ENCODE results near the gene SLC2A2.

- TF ChIP-seq, protein P1, sequence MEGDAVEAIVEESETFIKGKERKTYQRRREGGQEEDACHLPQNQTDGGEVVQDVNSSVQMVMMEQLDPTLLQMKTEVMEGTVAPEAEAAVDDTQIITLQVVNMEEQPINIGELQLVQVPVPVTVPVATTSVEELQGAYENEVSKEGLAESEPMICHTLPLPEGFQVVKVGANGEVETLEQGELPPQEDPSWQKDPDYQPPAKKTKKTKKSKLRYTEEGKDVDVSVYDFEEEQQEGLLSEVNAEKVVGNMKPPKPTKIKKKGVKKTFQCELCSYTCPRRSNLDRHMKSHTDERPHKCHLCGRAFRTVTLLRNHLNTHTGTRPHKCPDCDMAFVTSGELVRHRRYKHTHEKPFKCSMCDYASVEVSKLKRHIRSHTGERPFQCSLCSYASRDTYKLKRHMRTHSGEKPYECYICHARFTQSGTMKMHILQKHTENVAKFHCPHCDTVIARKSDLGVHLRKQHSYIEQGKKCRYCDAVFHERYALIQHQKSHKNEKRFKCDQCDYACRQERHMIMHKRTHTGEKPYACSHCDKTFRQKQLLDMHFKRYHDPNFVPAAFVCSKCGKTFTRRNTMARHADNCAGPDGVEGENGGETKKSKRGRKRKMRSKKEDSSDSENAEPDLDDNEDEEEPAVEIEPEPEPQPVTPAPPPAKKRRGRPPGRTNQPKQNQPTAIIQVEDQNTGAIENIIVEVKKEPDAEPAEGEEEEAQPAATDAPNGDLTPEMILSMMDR (conservative IDR thresholded peaks at IDR 0.05 in 1 of 2, IDR thresholded peaks at IDR 0.05 in 1 of 2; ENCODE audit: low read depth in 1 of 2, low read length in 2 of 2): no peak
- TF ChIP-seq EZH2 (IDR thresholded peaks at IDR 0.05; ENCODE audit: low read length, missing control alignments): no peak
Observed at GRCh38 chr3:171001957-171002694, 24.4 kb downstream of the SLC2A2 start.
